ENCODE data around the gene MFSD1.

GRCh38 chr3:158827773-158828172 lies 25.9 kb downstream of the MFSD1 start:
- TF ChIP-seq EZH2 (IDR thresholded peaks at IDR 0.05; ENCODE audit: low read depth) (no peak), CTCF (conservative IDR thresholded peaks at IDR 0.05) (no peak)

All from PC-9 (cell line).